ENCODE data around the gene EMC1. TPM values are rescaled to one million over a fixed set of nuclear protein-coding genes. Genes with fewer than 3 reads are reported as not detected.

The EMC1 gene
- 35.2 and 41.3 TPM in 2 replicates for total RNA-seq (2014; rRNA removed; shearing (Covaris generic))
- 50.1 and 51.1 TPM in 2 replicates for total RNA-seq (2022)
- Bru-seq, nascent RNA: percentile 76 among the genes with signal in this experiment
- BruChase-seq, experiment 1, labeled RNA remaining after a 6-hour chase: percentile 80 among the genes with signal in this experiment
- BruChase-seq, experiment 2, labeled RNA remaining after a 2-hour chase: percentile 83 among the genes with signal in this experiment
- long read RNA-seq, full-length matches to known transcripts: 46 of 80 reads
- long read RNA-seq, partial matches to known transcripts: 5 of 80 reads
- long read RNA-seq, other reads (novel, unspliced or antisense): 29 of 80 reads

- Histone ChIP-seq H3K79me2 (ENCODE audit: insufficient read depth, low read depth, low read length) (peaks cover 93% of the 10 kb centered on the region), H3K9me2 (ENCODE audit: insufficient read depth, low read length) (no peaks in the 10 kb centered on the region), H3K36me3 (ENCODE audit: insufficient read depth, low read length) (peaks cover 64% of the 10 kb centered on the region), H3K4me3 (ENCODE audit: low read depth, low read length, poor library complexity, severe bottlenecking) (peak within 1 kb of the TSS; percentile 99), H3K9me3 (ENCODE audit: low read length) (no peaks in the 10 kb centered on the region), H2AFZ (ENCODE audit: low read length) (peak within 1 kb of the TSS; percentile 55), H3K4me2 (ENCODE audit: low read length) (peak within 1 kb of the TSS; percentile 93), H3K4me1 (ENCODE audit: insufficient read depth, low read length, poor library complexity, severe bottlenecking) (peaks cover 35% of the 10 kb centered on the region), H4K20me1 (ENCODE audit: insufficient read depth, low read length) (peaks cover 25% of the 10 kb centered on the region), H3K27ac (ENCODE audit: low read depth, low read length, poor library complexity, severe bottlenecking) (peak within 1 kb of the TSS; percentile 72)
- ChIA-PET CTCF (ENCODE audit: unreplicated experiment) (interaction anchor here (0.6 kb wide), 1 partner anchor 12 kb away, joined by 3 read pairs; no protein-coding TSS in a partner anchor), POLR2A (interaction anchor here (1.0 to 1.3 kb wide), 2 partner anchors 12 to 42 kb away, joined by 3 to 6 read pairs; no protein-coding TSS in a partner anchor)
- TSS peak; percentile 77 for BruUV-seq (replicated peaks)
- intact Hi-C loops (cut with micrococcal nuclease; ENCODE audit: unreplicated experiment): loop anchor here (1.0 to 10.0 kb wide), 3 partner anchors 41 to 403 kb away; partner anchors contain the start of gene UBR4
- DNase-seq (ENCODE audit: low spot score): peak; percentile 88
- TF ChIP-seq CTCF (conservative IDR thresholded peaks at IDR 0.05; ENCODE audit: low read length): no peak
- TF ChIP-seq EZH2phosphoT487 (IDR thresholded peaks at IDR 0.05; ENCODE audit: borderline replicate concordance, low read depth, low read length): no peak
Observed at GRCh38 chr1:19251305-19252196, at the start of gene EMC1, which contains the start of gene MRTO4. Gene EMC1 (minus strand): TSS chr1:19251524. CDS start chr1:19251509, 15 bp downstream. Gene MRTO4 (plus strand): TSS chr1:19251805. CDS start chr1:19251836, 31 bp downstream.

- TF ChIP-seq CTCF (conservative IDR thresholded peaks at IDR 0.05; ENCODE audit: low read length) (no peak), EZH2phosphoT487 (IDR thresholded peaks at IDR 0.05; ENCODE audit: borderline replicate concordance, low read depth, low read length) (no peak)
- H3K9me2 ChIP-seq (ENCODE audit: insufficient read depth, low read length): no peaks in the 10 kb centered on the region
- H3K4me2 ChIP-seq (ENCODE audit: low read length): no peak overlapping the region
- CTCF ChIA-PET (ENCODE audit: unreplicated experiment): no interaction called here
- no peak overlapping the region for H3K4me3 ChIP-seq (ENCODE audit: low read depth, low read length, poor library complexity, severe bottlenecking)
- no peaks in the 10 kb centered on the region for H4K20me1 ChIP-seq (ENCODE audit: insufficient read depth, low read length)
- no peaks in the 10 kb centered on the region for H3K4me1 ChIP-seq (ENCODE audit: insufficient read depth, low read length, poor library complexity, severe bottlenecking)
- H3K36me3 ChIP-seq (ENCODE audit: insufficient read depth, low read length): peaks cover 30% of the 10 kb centered on the region
- POLR2A ChIA-PET: no interaction called here
- no peak for DNase-seq (ENCODE audit: low spot score)
- H2AFZ ChIP-seq (ENCODE audit: low read length): no peak overlapping the region
- intact Hi-C loops (cut with micrococcal nuclease; ENCODE audit: unreplicated experiment): no loop called here
- H3K79me2 ChIP-seq (ENCODE audit: insufficient read depth, low read depth, low read length): no peaks in the 10 kb centered on the region
- no peak overlapping the region for H3K27ac ChIP-seq (ENCODE audit: low read depth, low read length, poor library complexity, severe bottlenecking)
- no TSS peak for BruUV-seq (replicated peaks)
- peaks cover 4% of the 10 kb centered on the region for H3K9me3 ChIP-seq (ENCODE audit: low read length)
Observed at GRCh38 chr1:19300211-19300610, 48.9 kb upstream of the EMC1 start.

Measured in OCI-LY7 (cell line).